IMR-90 (cell line): Measurements from ENCODE around the gene HECTD1.

ENCODE experiments used
- CEBPB ChIP-seq: IDR thresholded peaks from 2 replicates; pipeline ENCODE4 v1.6.1; 2012; ENCODE audit warnings: low read depth, low read length, improper control_type of control experiment
- MAFK ChIP-seq: IDR thresholded peaks from 2 replicates; pipeline ENCODE4 v1.6.1; 2012; ENCODE audit warnings: low read depth, low read length, improper control_type of control experiment
- MAZ ChIP-seq: IDR thresholded peaks from 2 replicates; pipeline ENCODE4 v1.6.1; 2012; ENCODE audit warnings: low read depth, mild to moderate bottlenecking, low read length, improper control_type of control experiment, moderate library complexity, borderline replicate concordance
- MXI1 ChIP-seq: IDR thresholded peaks from 2 replicates; pipeline ENCODE4 v1.6.1; 2012; ENCODE audit warnings: low read depth, mild to moderate bottlenecking, low read length, moderate library complexity, borderline replicate concordance
- POLR2A ChIP-seq: IDR thresholded peaks from 2 replicates; pipeline ENCODE4 v1.6.1; 2012; ENCODE audit warnings: mild to moderate bottlenecking, low read depth, low read length
- RAD21 ChIP-seq: IDR thresholded peaks from 2 replicates; pipeline ENCODE4 v1.6.1; 2012; ENCODE audit warnings: low read length, improper control_type of control experiment
- RCOR1 ChIP-seq: IDR thresholded peaks from 2 replicates; pipeline ENCODE4 v1.6.1; 2012; ENCODE audit warnings: mild to moderate bottlenecking, low read length, improper control_type of control experiment; ENCODE audit not compliant: insufficient replicate concordance
- RFX5 ChIP-seq: IDR thresholded peaks from 2 replicates; pipeline ENCODE4 v1.8.0; 2012; ENCODE audit warnings: low read depth, mild to moderate bottlenecking, low read length, moderate library complexity
- SMC3 ChIP-seq: fragments of 150-350 bp; IDR thresholded peaks from 2 replicates; pipeline ENCODE4 v1.6.1; 2016; ENCODE audit warnings: low read depth, mild to moderate bottlenecking, antibody characterized with exemption, low read length, moderate library complexity
- TF ChIP-seq, protein P1 (sequence below): conservative IDR thresholded peaks from 2 replicates; pipeline ENCODE4 v1.5.1; 2012; ENCODE audit warnings: mild to moderate bottlenecking, low read depth, low read length, improper control_type of control experiment
- TF ChIP-seq, protein P2 (sequence below): fragments of 150-350 bp; IDR thresholded peaks from 2 replicates; pipeline ENCODE4 v1.6.1; 2017; ENCODE audit warnings: mild to moderate bottlenecking, antibody characterized with exemption, low read length, low read depth
- TF ChIP-seq, protein P3 (sequence below): fragments of 150-350 bp; IDR thresholded peaks from 2 replicates; pipeline ENCODE4 v1.6.1; 2016; ENCODE audit warnings: low read depth, mild to moderate bottlenecking, low read length, moderate library complexity, borderline replicate concordance

DNA sequence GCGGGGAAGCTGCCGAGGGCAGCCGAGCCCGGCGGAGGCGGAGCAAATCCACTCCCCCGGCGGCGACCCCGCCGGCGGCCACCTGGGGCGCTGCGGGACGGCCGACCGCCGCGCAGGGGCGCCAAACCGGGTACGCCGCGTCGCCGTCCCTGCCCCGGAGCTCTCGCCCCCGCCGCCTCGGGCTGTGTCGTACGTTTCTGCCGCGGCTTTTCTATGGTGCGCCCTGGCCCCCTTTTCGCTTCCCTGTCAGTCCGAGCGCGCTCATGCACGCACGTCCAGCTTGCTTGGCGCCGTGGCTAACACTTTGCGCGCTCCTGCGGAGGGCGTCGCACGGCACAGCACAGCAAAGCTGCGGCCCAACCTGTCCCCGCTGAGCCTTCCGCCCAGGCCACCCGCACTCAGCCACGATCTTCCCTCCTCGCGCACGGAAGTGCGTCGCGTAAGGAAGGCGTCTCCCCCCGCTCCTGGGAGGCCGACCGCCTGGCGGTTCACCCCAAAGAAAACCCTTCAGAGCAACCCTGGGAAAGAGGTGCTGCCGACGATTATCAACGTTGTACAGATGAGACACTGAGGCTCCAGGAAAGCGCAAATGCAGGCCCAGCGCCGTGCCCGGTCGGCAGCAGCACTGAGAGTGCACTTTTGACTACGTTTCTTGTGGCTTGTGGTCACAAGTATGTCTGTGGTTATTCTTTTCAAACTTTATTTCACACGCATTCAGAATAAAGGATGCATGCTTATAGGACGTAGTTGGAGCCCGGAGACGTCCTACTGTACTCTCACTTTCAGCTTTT is at the start of gene HECTD1:
- TF ChIP-seq, protein P1, sequence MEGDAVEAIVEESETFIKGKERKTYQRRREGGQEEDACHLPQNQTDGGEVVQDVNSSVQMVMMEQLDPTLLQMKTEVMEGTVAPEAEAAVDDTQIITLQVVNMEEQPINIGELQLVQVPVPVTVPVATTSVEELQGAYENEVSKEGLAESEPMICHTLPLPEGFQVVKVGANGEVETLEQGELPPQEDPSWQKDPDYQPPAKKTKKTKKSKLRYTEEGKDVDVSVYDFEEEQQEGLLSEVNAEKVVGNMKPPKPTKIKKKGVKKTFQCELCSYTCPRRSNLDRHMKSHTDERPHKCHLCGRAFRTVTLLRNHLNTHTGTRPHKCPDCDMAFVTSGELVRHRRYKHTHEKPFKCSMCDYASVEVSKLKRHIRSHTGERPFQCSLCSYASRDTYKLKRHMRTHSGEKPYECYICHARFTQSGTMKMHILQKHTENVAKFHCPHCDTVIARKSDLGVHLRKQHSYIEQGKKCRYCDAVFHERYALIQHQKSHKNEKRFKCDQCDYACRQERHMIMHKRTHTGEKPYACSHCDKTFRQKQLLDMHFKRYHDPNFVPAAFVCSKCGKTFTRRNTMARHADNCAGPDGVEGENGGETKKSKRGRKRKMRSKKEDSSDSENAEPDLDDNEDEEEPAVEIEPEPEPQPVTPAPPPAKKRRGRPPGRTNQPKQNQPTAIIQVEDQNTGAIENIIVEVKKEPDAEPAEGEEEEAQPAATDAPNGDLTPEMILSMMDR, result peak; percentile 96
- peak; percentile 69 for TF ChIP-seq RAD21
- TF ChIP-seq POLR2A, result peak; percentile 45; the same call in 1 of the 2 replicates
- TF ChIP-seq MAFK, result 0 out of 2 replicates have a peak, but pooled peaks have one; percentile 3
- no peak; the same call in 1 of the 2 replicates for TF ChIP-seq SMC3
- TF ChIP-seq, protein P2, sequence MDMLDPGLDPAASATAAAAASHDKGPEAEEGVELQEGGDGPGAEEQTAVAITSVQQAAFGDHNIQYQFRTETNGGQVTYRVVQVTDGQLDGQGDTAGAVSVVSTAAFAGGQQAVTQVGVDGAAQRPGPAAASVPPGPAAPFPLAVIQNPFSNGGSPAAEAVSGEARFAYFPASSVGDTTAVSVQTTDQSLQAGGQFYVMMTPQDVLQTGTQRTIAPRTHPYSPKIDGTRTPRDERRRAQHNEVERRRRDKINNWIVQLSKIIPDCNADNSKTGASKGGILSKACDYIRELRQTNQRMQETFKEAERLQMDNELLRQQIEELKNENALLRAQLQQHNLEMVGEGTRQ, result no peak
- no peak for TF ChIP-seq CEBPB
- TF ChIP-seq RFX5, result no peak
- TF ChIP-seq RCOR1, result no peak
- TF ChIP-seq MAZ, result peak; percentile 85
- TF ChIP-seq, protein P3, sequence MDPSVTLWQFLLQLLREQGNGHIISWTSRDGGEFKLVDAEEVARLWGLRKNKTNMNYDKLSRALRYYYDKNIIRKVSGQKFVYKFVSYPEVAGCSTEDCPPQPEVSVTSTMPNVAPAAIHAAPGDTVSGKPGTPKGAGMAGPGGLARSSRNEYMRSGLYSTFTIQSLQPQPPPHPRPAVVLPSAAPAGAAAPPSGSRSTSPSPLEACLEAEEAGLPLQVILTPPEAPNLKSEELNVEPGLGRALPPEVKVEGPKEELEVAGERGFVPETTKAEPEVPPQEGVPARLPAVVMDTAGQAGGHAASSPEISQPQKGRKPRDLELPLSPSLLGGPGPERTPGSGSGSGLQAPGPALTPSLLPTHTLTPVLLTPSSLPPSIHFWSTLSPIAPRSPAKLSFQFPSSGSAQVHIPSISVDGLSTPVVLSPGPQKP, result no peak
- peak; percentile 34; the same call in 1 of the 2 replicates for TF ChIP-seq MXI1
